ENCODE data around the gene PRRG4.

DNA sequence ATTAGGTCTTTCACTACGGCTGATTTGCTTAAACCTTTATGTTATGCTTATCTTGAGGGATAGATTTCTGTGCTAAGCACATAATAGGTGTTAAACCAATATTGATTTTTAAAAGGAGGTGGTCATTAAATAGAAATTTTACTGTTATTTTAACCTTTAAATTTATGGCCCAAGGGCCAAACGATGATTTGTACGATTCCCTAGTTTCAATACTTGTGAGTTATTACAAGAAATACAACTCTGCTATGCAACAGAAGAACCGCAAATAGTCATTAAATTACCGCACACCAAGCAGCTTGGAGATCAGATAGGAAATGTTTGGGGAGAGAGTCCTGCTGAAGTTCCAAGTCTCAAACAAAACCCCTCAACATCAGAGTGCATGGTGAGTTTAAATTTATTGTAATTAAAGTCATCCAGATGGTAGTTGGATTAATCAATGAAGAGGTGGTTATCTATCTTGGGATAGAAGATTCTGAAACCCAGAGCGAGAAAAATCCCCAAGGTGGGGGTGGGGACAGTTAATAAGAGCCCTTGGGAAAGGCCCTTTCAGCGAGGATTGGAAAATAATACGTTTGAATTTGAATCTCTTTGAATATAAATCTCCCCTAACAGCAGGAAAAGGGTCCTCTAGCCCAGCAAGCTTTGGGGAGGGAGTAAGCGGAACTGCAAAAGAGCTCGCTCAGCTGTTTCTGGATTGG, 62.1 kb downstream of the PRRG4 start:
- TF ChIP-seq, protein P1, sequence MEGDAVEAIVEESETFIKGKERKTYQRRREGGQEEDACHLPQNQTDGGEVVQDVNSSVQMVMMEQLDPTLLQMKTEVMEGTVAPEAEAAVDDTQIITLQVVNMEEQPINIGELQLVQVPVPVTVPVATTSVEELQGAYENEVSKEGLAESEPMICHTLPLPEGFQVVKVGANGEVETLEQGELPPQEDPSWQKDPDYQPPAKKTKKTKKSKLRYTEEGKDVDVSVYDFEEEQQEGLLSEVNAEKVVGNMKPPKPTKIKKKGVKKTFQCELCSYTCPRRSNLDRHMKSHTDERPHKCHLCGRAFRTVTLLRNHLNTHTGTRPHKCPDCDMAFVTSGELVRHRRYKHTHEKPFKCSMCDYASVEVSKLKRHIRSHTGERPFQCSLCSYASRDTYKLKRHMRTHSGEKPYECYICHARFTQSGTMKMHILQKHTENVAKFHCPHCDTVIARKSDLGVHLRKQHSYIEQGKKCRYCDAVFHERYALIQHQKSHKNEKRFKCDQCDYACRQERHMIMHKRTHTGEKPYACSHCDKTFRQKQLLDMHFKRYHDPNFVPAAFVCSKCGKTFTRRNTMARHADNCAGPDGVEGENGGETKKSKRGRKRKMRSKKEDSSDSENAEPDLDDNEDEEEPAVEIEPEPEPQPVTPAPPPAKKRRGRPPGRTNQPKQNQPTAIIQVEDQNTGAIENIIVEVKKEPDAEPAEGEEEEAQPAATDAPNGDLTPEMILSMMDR (IDR thresholded peaks at IDR 0.05) = no peak
- no peak for TF ChIP-seq POLR2A (IDR thresholded peaks at IDR 0.05)

Measured in heart left ventricle (tissue), 13 donors.